ENCODE results near the gene CYTH3. TPM values are rescaled to one million over a fixed set of nuclear protein-coding genes. Genes with fewer than 3 reads are reported as not detected.
"Not testable (repeated sequence)": the region's sequence is repeated elsewhere in the genome, so short reads cannot be mapped to it uniquely, and the experiment has no call there.

CYTH3 gene
- total RNA-seq, 1 experiment from 2014 or later: 14.0 TPM

DNA sequence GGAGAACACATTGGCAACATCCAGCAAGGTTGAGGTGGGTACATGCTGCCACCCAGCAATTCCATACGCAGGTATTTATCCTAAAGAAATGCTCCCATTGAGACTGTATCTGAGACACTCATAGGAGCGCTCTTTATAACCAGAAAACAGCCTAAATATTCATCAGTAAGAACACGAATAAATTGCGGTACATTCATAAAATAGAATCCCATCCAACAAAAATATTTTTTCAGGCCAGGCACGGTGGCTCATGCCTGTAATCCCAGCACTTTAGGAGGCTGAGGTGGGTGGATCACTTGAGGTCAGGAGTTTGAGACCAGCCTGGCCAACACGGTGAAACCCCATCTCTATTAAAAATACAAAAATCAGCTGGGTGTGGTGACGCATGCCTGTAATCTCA, 81.9 kb downstream of the CYTH3 start:
- H3K27me3 ChIP-seq (ENCODE audit: control insufficient read depth, insufficient read depth, low read length); H3K36me3 ChIP-seq (replicated peaks; ENCODE audit: control insufficient read depth, insufficient read depth, low read length); DNase-seq; H3K4me3 ChIP-seq (ENCODE audit: insufficient read depth, low read depth, low read length): not testable (repeated sequence)

DNA sequence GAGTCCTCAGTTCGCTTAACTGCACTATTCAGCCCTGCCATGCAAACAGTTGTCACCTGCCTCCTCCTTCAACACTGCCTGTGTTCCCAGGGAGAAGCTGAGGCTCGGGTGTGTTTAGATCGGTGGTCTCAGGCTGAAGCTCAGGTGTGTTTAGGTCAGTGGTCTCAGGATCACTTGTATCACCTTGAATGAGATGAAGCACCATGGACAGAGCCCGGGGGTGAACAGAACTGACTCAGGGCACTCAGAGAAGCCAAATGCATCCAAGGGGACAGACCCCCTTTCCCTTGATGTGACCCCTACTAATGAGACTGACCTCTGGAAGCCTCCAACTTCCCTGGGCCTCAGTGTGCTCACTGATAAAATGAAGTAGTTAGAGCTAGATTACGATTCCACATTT, 84.0 kb downstream of the CYTH3 start:
- no peak overlapping the region for H3K4me3 ChIP-seq (ENCODE audit: insufficient read depth, low read depth, low read length)
- no peaks in the 10 kb centered on the region for H3K36me3 ChIP-seq (replicated peaks; ENCODE audit: control insufficient read depth, insufficient read depth, low read length)
- no peak for DNase-seq
- H3K27me3 ChIP-seq (ENCODE audit: control insufficient read depth, insufficient read depth, low read length): no peaks in the 10 kb centered on the region

DNA sequence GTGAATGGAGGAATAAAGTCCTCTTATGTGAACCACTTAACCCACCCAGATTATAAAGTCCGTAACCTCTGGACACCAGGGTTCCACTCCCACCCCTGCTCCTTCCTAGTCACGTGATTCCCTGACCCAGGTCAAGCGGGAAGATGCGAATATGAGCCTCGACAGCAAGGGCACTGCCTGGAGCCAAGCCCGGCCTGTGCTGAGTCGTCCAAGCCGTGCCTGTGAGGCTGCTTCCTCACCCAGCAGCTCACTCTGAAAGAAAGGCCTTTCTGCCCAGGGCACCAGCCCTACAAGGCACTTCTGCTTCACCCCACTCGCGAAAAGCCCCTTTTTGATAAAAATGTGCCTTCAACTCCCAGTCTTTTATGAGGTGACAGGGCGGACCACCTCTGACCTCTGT, 85.8 kb downstream of the CYTH3 start:
- peak; percentile 43 for DNase-seq
- Histone ChIP-seq H3K27me3 (ENCODE audit: control insufficient read depth, insufficient read depth, low read length) (no peaks in the 10 kb centered on the region), H3K36me3 (replicated peaks; ENCODE audit: control insufficient read depth, insufficient read depth, low read length) (no peaks in the 10 kb centered on the region), H3K4me3 (ENCODE audit: insufficient read depth, low read depth, low read length) (no peak overlapping the region)

DNA sequence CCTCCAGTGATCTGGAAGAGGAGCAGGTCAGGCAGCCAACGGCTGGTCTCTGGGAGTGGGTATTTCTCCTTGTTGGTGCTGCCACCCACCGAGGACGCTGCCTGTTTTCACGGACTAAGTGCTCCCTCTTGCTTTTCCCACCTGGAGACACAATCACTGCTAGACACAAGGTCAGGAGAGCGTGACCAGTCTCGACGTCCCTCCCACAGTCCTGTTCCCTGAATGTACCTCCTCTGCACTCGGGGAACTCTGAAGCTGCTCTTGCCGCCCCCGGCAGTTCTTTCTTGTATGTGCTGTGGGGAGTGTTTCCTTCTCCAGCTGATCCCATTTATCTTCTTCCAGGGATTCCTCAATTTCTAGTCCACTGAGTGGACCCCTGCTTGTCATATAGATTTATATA, 89.4 kb downstream of the CYTH3 start:
- no peak overlapping the region for H3K4me3 ChIP-seq (ENCODE audit: insufficient read depth, low read depth, low read length)
- no peaks in the 10 kb centered on the region for H3K27me3 ChIP-seq (ENCODE audit: control insufficient read depth, insufficient read depth, low read length)
- H3K36me3 ChIP-seq (replicated peaks; ENCODE audit: control insufficient read depth, insufficient read depth, low read length): no peaks in the 10 kb centered on the region
- DNase-seq: peak; percentile 28

DNA sequence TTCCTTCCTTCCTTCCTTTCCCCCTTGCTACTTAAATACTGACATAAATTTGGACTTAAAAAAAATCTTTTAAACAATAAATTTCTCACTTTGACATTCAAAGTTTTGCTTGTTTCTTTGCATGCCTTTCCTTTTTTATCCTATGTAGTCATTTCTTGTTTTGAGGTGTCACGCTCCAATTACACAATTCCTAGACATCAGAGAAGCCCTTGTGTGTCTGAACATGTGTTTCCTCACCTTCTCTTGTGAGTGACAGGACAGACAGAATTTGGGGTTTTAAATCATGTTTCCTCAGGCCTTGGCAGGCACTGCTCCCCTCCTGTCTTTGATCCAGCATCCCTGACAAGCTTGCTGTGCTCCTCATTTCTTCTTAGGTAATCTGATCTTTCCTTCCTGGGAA, 91.3 kb downstream of the CYTH3 start:
- Histone ChIP-seq H3K36me3 (replicated peaks; ENCODE audit: control insufficient read depth, insufficient read depth, low read length) (no peaks in the 10 kb centered on the region), H3K4me3 (ENCODE audit: insufficient read depth, low read depth, low read length) (no peak overlapping the region), H3K27me3 (ENCODE audit: control insufficient read depth, insufficient read depth, low read length) (no peaks in the 10 kb centered on the region)
- DNase-seq: peak; percentile 12

DNA sequence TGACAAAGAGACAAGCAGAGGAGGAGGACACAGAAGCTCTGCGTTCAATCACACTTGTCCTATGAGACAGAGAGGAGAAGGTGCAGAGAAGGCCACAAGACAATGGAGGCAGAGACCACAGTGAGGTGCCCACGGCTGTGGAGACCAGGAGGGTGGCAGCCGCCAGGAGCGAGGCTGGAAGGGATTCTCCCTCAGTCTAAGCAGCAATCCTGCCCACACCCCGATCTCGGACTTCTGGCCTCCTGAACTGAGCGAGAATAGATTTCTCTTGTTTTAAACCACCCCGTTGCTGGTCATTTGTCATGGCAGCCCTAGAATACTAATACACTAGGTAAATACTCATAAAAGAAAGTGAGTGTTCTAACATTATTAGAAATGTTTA, 92.1 kb downstream of the CYTH3 start:
- H3K36me3 ChIP-seq (replicated peaks; ENCODE audit: control insufficient read depth, insufficient read depth, low read length): no peaks in the 10 kb centered on the region
- no peaks in the 10 kb centered on the region for H3K27me3 ChIP-seq (ENCODE audit: control insufficient read depth, insufficient read depth, low read length)
- H3K4me3 ChIP-seq (ENCODE audit: insufficient read depth, low read depth, low read length): no peak overlapping the region
- DNase-seq: no peak

DNA sequence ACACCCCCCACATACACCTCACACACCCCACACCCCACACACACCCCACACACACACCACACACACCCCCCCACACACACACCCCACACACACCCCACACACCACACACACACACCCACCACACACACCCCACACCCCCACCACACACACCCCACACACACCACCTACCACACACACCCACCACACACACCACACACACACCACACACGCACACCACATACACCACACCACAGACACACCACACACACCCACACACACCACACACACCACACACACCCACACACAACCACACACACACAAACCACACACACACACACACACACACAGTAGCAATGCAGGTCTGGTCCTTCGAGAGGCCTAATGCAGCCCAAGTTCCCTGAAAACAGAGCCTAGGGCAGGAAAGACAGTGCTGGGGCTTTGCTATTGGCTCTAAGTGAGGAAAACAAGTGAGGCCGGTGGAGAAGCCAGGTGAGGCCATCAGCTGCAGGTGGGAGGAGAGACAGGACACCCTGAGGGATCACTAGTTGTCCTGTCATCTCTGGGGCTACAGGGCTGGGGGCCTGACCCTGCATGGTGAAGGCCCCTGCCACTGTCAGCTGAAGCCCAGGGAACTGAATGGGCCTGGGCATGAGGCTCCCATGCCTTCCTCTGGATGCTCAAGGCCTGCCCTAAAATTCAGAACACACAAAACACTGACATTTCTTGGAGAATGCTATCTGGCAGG, 92.6 kb downstream of the CYTH3 start:
- H3K36me3 ChIP-seq (replicated peaks; ENCODE audit: control insufficient read depth, insufficient read depth, low read length): no peaks in the 10 kb centered on the region
- no peaks in the 10 kb centered on the region for H3K27me3 ChIP-seq (ENCODE audit: control insufficient read depth, insufficient read depth, low read length)
- no peak overlapping the region for H3K4me3 ChIP-seq (ENCODE audit: insufficient read depth, low read depth, low read length)
- DNase-seq: peak; percentile 25

DNA sequence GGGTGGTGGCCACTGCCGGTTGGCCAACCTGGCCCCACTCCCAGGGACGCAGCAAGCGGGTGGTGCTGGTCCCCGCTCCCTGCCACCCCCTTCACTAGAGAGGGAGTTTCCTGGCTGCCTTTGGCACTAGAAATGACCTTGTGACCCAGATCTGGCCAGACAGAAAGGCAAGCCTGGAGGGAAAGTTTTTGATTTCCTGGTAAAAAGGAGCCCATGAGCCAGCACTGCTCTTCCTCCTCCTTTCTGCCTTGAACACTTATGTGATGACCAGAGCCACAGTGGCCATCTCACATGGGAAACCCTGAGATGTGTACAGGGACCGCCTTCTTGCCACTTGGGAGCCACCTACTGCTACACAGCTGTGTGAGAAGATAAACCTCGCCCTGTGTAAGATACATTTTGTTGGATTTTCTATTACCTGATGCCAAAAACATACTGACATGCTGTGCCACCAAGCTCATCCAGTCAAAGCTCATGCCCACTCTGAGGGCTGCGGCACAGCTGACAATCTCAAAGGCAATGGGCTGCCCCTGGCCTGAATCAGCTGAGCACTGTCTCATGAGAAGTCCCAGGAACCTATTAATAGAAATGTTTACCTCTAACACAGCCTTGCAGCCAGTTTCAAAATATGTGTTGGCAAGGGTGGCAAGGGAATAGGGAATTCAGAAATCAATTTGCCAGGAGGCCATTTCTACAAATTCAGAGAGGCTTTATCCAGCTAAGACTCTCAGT, 94.0 kb downstream of the CYTH3 start:
- Histone ChIP-seq H3K27me3 (ENCODE audit: control insufficient read depth, insufficient read depth, low read length) (no peaks in the 10 kb centered on the region), H3K36me3 (replicated peaks; ENCODE audit: control insufficient read depth, insufficient read depth, low read length) (no peaks in the 10 kb centered on the region), H3K4me3 (ENCODE audit: insufficient read depth, low read depth, low read length) (no peak overlapping the region)
- peak; percentile 22 for DNase-seq

DNA sequence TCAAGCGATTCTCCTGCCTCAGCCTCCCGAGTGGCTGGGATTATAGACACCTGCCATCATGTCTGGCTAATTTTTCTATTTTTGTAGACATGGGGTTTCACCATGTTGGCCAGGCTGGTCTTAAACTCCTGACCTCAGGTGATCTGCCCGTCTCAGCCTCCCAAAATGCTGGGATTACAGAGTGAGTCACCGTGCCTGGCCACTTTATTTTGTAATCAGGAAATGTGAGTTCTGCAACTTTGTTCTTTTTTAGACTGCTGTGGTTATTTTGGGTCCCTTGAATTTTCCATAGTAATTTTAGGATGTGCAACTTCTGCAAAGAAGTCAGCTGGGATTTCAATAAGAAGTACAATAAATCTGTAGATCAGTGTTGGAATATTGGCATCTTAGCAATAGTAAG, 96.8 kb downstream of the CYTH3 start:
- Histone ChIP-seq H3K36me3 (replicated peaks; ENCODE audit: control insufficient read depth, insufficient read depth, low read length) (no peaks in the 10 kb centered on the region), H3K27me3 (ENCODE audit: control insufficient read depth, insufficient read depth, low read length) (no peaks in the 10 kb centered on the region), H3K4me3 (ENCODE audit: insufficient read depth, low read depth, low read length) (no peak overlapping the region)
- no peak for DNase-seq

DNA sequence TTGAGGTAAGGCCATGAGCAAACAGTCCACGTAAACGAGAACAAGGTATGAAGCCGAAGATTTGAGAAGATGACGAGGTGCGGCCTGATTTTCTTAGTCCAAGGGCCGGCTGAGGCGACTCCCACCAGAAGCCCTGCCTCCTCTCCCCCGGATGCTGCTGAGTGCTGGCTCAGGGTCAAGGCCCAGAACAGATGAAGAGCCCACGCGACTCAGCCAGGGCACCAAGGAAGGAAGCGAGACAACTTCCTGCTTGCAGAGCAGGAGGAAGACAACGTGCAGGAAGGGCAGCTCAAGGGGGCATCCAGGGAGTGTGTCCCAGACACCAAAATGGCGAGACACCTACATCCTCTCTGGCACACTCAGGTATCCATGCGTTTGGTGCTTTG, 99.5 kb downstream of the CYTH3 start:
- Histone ChIP-seq H3K4me3 (ENCODE audit: insufficient read depth, low read depth, low read length) (no peak overlapping the region), H3K36me3 (replicated peaks; ENCODE audit: control insufficient read depth, insufficient read depth, low read length) (peaks cover 2% of the 10 kb centered on the region; the same call in 1 of the 2 replicates)

DNA sequence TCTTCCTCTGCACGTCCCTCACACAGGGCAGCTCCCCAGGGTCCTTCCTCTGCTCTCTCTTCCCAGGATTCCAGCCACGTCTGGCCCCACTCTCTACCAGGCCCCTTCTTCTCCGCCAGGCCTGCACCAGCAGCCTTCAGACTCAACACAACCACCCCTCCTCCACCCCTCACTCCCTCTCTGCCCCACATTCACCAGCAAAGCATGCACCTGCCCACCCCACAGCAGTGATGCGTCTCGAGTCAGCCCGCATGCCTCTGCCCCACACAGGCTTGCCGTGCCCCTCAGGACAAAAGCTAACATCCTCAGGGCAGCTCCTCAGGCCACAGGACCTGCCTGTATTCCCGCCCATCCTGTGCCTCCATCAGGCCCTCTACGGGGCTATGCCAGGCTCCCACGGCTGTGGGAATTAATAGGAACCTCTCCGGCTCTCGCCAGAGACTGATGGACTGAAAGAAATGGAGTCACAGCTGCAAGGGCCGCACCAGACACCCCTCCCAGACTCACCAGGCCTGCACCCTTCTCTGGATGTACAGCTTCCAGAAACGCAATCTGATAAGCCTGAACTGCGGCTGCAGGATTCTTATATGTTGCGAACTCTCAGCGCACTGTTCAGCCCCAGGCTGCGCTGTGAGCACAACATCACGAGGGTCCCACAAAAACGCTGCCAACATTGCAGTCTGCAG, 100.1 kb downstream of the CYTH3 start:
- Histone ChIP-seq H3K27me3 (ENCODE audit: control insufficient read depth, insufficient read depth, low read length) (no peaks in the 10 kb centered on the region), H3K36me3 (replicated peaks; ENCODE audit: control insufficient read depth, insufficient read depth, low read length) (peaks cover 2% of the 10 kb centered on the region; the same call in 1 of the 2 replicates), H3K4me3 (ENCODE audit: insufficient read depth, low read depth, low read length) (no peak overlapping the region)
- DNase-seq: no peak

More for the DNA sequence above, 99.5 kb downstream of the CYTH3 start:
- no peaks in the 10 kb centered on the region for H3K27me3 ChIP-seq (ENCODE audit: control insufficient read depth, insufficient read depth, low read length)
- DNase-seq: peak; percentile 11

DNA sequence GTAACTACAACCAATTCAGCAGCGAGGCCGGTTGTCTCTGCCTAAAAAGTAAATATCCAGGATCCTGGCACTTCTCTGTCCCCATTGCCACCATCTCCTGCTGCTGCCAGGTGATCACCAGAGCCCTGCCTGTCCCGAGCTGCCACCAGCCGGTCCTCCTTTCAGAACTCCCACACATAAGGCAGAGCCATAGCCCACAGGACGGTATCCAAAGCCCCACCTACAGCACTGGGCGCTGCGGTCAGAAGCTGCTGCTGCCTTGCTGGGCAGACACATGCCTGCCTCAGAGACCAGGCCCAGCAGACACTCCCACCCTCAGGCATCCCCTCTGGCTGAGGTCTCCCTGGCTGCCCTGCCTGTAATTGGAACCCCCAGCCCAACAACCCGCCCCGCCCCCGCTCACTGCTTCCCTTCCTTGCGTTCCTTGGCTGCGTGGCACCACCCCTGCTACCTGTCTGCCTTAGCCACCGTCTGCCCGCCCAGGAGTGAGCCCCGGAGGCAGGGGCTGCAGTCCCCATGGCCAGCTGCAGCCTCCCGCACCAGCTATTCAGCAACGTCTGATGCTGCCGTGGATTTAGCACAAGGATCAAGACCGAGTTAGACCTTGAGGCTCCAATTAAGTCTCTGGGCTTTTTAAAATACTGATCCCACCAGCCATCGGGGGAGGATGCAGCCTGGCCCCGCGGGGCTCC, 100.7 kb downstream of the CYTH3 start:
- Histone ChIP-seq H3K36me3 (replicated peaks; ENCODE audit: control insufficient read depth, insufficient read depth, low read length) (peaks cover 2% of the 10 kb centered on the region; the same call in 1 of the 2 replicates), H3K4me3 (ENCODE audit: insufficient read depth, low read depth, low read length) (no peak overlapping the region), H3K27me3 (ENCODE audit: control insufficient read depth, insufficient read depth, low read length) (no peaks in the 10 kb centered on the region)
- peak; percentile 91 for DNase-seq

DNA sequence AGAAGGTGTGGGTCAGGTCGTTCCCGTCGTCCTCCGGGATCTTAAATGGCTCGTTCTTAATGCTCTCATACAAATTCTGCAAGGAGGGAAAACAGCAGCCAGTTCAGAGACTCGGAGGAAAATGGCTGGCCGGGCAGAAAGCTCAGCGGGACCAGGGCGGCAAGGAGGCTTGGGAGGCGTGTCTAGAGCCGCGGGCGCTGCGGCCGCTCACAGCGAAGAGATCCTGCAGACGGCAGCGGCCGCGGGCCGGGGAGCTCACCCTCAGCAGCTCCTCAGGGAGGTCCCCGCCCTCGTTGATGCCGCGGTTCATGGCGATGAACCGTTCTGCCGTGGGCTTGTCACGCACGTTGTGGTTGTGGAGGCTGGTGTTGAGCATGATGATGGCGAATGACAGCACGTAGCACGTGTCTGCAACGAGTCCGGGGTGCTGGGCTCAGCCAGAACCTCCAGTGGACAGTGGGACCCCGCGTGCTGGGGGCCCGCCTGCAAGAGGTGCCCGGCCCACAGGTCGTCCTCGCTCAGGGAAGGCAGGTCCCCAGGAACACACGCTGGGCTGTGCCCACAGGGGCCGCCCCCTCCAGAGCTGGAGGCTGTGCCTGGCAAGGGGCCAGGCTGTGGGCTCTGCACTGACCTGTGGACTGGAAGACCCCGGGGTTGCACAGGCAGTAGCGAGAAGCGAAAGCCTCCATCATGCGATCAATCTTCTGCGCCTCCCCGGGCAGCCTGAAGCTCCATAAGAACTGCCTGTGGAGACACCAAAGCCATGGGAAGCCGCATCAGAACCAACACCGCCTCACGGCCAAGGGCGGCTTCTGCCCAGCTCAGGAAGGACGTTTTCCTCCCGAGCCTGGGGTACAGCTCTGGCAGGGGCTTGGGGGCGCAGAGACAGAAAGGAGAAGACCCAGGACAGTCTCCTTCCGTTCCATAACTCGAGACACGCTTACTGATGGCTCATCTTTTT, 101.6 kb downstream of the CYTH3 start:
- no peaks in the 10 kb centered on the region for H3K27me3 ChIP-seq (ENCODE audit: control insufficient read depth, insufficient read depth, low read length)
- H3K4me3 ChIP-seq (ENCODE audit: insufficient read depth, low read depth, low read length): no peak overlapping the region
- peaks cover 2% of the 10 kb centered on the region; the same call in 1 of the 2 replicates for H3K36me3 ChIP-seq (replicated peaks; ENCODE audit: control insufficient read depth, insufficient read depth, low read length)
- DNase-seq: peak; percentile 42
